K562 (cell line): ENCODE results near the gene CHD5. TPM values are rescaled to one million over a fixed set of nuclear protein-coding genes. Genes with fewer than 3 reads are reported as not detected.

ENCODE experiments used
- CBFA2T3 ChIP-seq: fragments of 450-650 bp; IDR thresholded peaks from 2 replicates; pipeline ENCODE4 v1.6.1; 2017
- CREB3 ChIP-seq: fragments of 450-650 bp; conservative IDR thresholded peaks from 2 replicates; pipeline ENCODE4 v1.6.1; 2016; ENCODE audit warnings: missing genetic modification characterization, low read depth, mild to moderate bottlenecking, missing compliant biosample characterization, moderate library complexity
- CREB5 ChIP-seq: fragments of 250-450 bp; sonication (Bioruptor Pico); IDR thresholded peaks from 2 replicates; pipeline ENCODE4 v1.5.0; 2020; ENCODE audit warnings: mild to moderate bottlenecking
- ERF ChIP-seq: fragments of 450-650 bp; formaldehyde crosslinking; IDR thresholded peaks from 2 replicates; pipeline ENCODE4 v1.4.0; 2020; ENCODE audit warnings: mild to moderate bottlenecking, mixed read lengths
- ILF3 ChIP-seq: fragments of 450-650 bp; IDR thresholded peaks from 2 replicates; pipeline ENCODE4 v1.6.1; 2018; ENCODE audit warnings: antibody characterized with exemption, mild to moderate bottlenecking, moderate library complexity, borderline replicate concordance
- MAZ ChIP-seq, 2 experiments: fragments of 450-650 bp in 1 of 2; sonication (generic) in 1 of 2; formaldehyde crosslinking; IDR thresholded peaks in 1 of 2; conservative IDR thresholded peaks in 1 of 2; 2 replicates each; pipeline versions ENCODE4 v1.4.0 to v1.5.0; 2020; ENCODE audit warnings: mild to moderate bottlenecking in 1 of 2, missing genetic modification reagents in 1 of 2
- NR1H2 ChIP-seq: sonication (generic); formaldehyde crosslinking; IDR thresholded peaks from 2 replicates; pipeline ENCODE4 v1.4.0; 2020; ENCODE audit warnings: mild to moderate bottlenecking, missing genetic modification reagents
- RFX7 ChIP-seq: fragments of 250-450 bp; sonication (Bioruptor Pico); IDR thresholded peaks from 2 replicates; pipeline ENCODE4 v1.5.1; 2021; ENCODE audit warnings: mild to moderate bottlenecking
- SMARCA5 ChIP-seq: fragments of 450-650 bp; IDR thresholded peaks from 2 replicates; pipeline ENCODE4 v1.6.1; 2016
- SNIP1 ChIP-seq: fragments of 450-650 bp; IDR thresholded peaks from 2 replicates; pipeline ENCODE4 v1.7.1; 2017; ENCODE audit warnings: low read depth, mild to moderate bottlenecking
- SRSF7 ChIP-seq: fragments of 200-400 bp; formaldehyde crosslinking; optimal IDR thresholded peaks from 2 replicates; pipeline ENCODE3; 2017; ENCODE audit warnings: mild to moderate bottlenecking, low read depth, low read length
- SUPT5H ChIP-seq: fragments of 450-650 bp; IDR thresholded peaks from 2 replicates; pipeline ENCODE4 v1.6.1; 2016
- TAL1 ChIP-seq: fragments of 450-650 bp; IDR thresholded peaks from 2 replicates; pipeline ENCODE4 v1.6.1; 2016; ENCODE audit warnings: mild to moderate bottlenecking
- TCFL5 ChIP-seq: fragments of 250-450 bp; sonication (Bioruptor Pico); conservative IDR thresholded peaks from 2 replicates; pipeline ENCODE4 v1.6.1; 2021; ENCODE audit warnings: mild to moderate bottlenecking, moderate library complexity, matching md5 sums
- ZNF197 ChIP-seq: fragments of 200-800 bp; sonication (Bioruptor generic); IDR thresholded peaks from 2 replicates; pipeline ENCODE4 v1.6.1; 2016; ENCODE audit warnings: low read depth, missing genetic modification characterization, missing compliant biosample characterization
- ZNF253 ChIP-seq: fragments of 250-450 bp; sonication (Bioruptor Pico); conservative IDR thresholded peaks from 2 replicates; pipeline ENCODE4 v1.6.1; 2021; ENCODE audit warnings: mild to moderate bottlenecking
- ZNF282 ChIP-seq: sonication (generic); formaldehyde crosslinking; IDR thresholded peaks from 2 replicates; pipeline ENCODE4 v1.8.1; 2023; ENCODE audit warnings: missing genetic modification reagents
- ZNF695 ChIP-seq: fragments of 450-650 bp; formaldehyde crosslinking; IDR thresholded peaks from 2 replicates; pipeline ENCODE4 v1.4.0; 2020; ENCODE audit warnings: mild to moderate bottlenecking, moderate library complexity
- ZNF707 ChIP-seq: fragments of 250-450 bp; sonication (Bioruptor Pico); conservative IDR thresholded peaks from 2 replicates; pipeline ENCODE4 v1.8.0; 2022; ENCODE audit warnings: inconsistent platforms, mild to moderate bottlenecking, moderate library complexity
- polyA plus RNA-seq, 8 experiments: library from polyadenylated mRNA; depleted of rRNA in 4 of 8; stranded (reverse) in 5 of 8; unstranded in 3 of 8; fragments of >200 nt; fragmentation: Nextera tagmentation in 2 of 8; fragmentation: Illumina TruSeq in 1 of 8; extraction: Ambion mirVana in 2 of 8; extraction: Trizol in 1 of 8; gene quantifications; 2 replicates each; pipeline versions ENCODE4 v1.2.1 to v1.2.3, GENCODE V29; 2011 to 2014; ENCODE audit warnings: inconsistent platforms in 1 of 8, missing spikeins in 1 of 8
- total RNA-seq, 7 experiments: library from RNA; depleted of rRNA in 6 of 7; stranded (reverse); fragments of >200 nt in 6 of 7; fragmentation: Illumina TruSeq in 2 of 7; extraction: Trizol in 2 of 7; gene quantifications; 2 replicates each; pipeline versions ENCODE4 v1.2.1 to v1.2.3, GENCODE V29; 2011 to 2021; ENCODE audit warnings: low replicate concordance in 1 of 7
- TF ChIP-seq, protein P1 (sequence below): fragments of 250-450 bp; sonication (Bioruptor Pico); IDR thresholded peaks from 2 replicates; pipeline ENCODE4 v1.9.0; 2021; ENCODE audit warnings: mild to moderate bottlenecking
- TF ChIP-seq, protein P2 (sequence below): fragments of 250-450 bp; sonication (Bioruptor Pico); IDR thresholded peaks from 2 replicates; pipeline ENCODE4 v1.5.0; 2021; ENCODE audit warnings: mild to moderate bottlenecking, moderate library complexity
- TF ChIP-seq, protein P3 (sequence below): fragments of 450-650 bp; formaldehyde crosslinking; IDR thresholded peaks from 2 replicates; pipeline ENCODE4 v1.4.0; 2022; ENCODE audit warnings: missing genetic modification characterization

The CHD5 gene
- total and polyA plus RNA-seq, 9 of the 15 experiments (the other 6 are each of a cell fraction or from before 2014, with no cell fraction given): 0.03 to 0.52 (median 0.11) TPM; not detected in 2

- TF ChIP-seq CREB3 (tag) (no peak), ZNF197 (CRISPR knock-in tag) (no peak), SNIP1 (no peak), SRSF7 (no peak), CREB5 (no peak), TCFL5 (CRISPR knock-in tag) (no peak), ERF (CRISPR knock-in tag) (peak; percentile 81; the same call in 1 of the 2 replicates), ILF3 (no peak), NR1H2 (CRISPR knock-in tag) (peak; percentile 68; the same call in 1 of the 2 replicates), TAL1 (no peak), ZNF282 (CRISPR knock-in tag) (no peak), ZNF253 (no peak), RFX7 (CRISPR knock-in tag) (no peak), MAZ (CRISPR knock-in tag; conservative IDR thresholded peaks at IDR 0.05 in 1 of 2, IDR thresholded peaks at IDR 0.05 in 1 of 2) (peak; percentile 82 to 85), SUPT5H (peak; percentile 97), CBFA2T3 (no peak; the same call in 1 of the 2 replicates), SMARCA5 (no peak), ZNF707 (CRISPR knock-in tag) (peak; percentile 23; the same call in 1 of the 2 replicates), ZNF695 (CRISPR knock-in tag) (no peak)
- TF ChIP-seq, protein P1, sequence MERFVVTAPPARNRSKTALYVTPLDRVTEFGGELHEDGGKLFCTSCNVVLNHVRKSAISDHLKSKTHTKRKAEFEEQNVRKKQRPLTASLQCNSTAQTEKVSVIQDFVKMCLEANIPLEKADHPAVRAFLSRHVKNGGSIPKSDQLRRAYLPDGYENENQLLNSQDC (CRISPR knock-in tag): no peak
- TF ChIP-seq, protein P2, sequence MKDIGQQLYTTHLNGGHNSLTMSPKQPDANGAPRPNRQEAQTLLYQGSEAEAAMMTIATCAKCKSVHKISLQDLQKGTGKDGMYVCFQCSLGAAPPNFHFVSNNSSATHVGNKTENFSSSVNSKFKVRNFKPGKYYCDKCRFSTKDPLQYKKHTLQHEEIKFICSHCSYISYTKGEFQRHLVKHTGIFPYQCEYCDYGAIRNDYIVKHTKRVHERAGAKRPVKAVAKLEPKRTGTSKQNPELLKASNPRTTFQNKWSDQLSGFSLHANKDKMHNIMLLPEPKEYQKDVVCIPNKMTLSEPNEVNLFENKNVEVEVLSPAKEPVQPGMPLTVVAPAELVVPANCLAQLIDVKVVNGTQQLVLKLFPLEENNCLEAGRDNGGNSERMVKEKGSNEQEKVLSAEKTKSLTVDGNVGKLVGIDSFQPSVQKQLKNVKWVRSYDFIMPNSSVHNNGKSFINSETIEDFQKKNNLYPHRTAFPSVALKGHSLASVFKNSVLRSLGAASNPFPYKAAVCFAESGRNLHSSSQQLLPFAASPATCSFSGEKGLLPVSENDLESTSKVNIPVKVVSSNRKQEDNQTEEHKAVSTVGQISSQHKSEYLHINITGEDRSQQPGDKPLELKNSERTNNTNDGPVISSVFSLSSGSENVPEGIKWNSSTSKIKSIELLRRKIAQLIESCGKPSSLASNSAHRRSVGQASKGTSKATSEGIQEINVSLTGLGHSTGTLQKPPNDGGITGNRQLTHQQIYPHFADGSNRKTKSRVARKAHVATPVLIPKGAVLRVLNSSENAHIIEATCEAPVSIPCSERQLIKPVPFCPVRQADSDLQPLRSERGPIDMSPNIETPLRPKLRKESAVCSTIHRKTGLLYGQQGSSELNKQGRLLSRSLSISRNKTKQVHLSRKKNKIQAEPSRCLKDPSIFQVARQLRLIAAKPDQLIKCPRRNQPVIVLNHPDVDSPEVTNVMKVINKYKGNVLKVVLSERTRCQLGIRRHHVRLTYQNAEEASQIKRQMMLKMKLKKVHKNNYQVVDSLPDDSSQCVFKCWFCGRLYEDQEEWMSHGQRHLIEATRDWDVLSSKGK (CRISPR knock-in tag): no peak
- TF ChIP-seq, protein P3, sequence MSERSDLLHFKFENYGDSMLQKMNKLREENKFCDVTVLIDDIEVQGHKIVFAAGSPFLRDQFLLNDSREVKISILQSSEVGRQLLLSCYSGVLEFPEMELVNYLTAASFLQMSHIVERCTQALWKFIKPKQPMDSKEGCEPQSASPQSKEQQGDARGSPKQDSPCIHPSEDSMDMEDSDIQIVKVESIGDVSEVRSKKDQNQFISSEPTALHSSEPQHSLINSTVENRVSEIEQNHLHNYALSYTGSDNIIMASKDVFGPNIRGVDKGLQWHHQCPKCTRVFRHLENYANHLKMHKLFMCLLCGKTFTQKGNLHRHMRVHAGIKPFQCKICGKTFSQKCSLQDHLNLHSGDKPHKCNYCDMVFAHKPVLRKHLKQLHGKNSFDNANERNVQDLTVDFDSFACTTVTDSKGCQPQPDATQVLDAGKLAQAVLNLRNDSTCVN (CRISPR knock-in tag): 0 out of 2 replicates have a peak, but pooled peaks have one; percentile 11
These were observed 19.4 kb upstream of the CHD5 start, which contains the start of gene RPL22 (continued) for GRCh38 chr1:6199298-6200187.
